GM23338 (cell line): ENCODE data around the gene TFPI2. TPM values are rescaled to one million over a fixed set of nuclear protein-coding genes. Genes with fewer than 3 reads are reported as not detected.

ENCODE experiments used
- ATAC-seq: fragments of 200-7000 bp; cut with Tn5 transposase; 3 replicates; pipeline ENCODE4 v1.9.1; 2020
- DNase-seq: peaks from one replicate; pipeline ENCODE4 v3.0.0-alpha.2; 2015; ENCODE audit warnings: low spot score
- H2AFZ ChIP-seq: fragments of 200-600 bp; sonication (generic); 2 replicates; pipeline ENCODE4 v1.8.0; 2016; ENCODE audit warnings: antibody characterized with exemption, mild to moderate bottlenecking, moderate library complexity
- H3F3A ChIP-seq: fragments of 200-600 bp; sonication (generic); replicated peaks from 2 replicates; pipeline ENCODE4 v1.8.0; 2017; ENCODE audit warnings: antibody characterized with exemption, mixed run types, low read depth
- H3K27ac ChIP-seq: fragments of 200-600 bp; sonication (generic); 2 replicates; pipeline ENCODE4 v1.6.1; 2016; ENCODE audit warnings: low read depth
- H3K27me3 ChIP-seq: fragments of 200-600 bp; sonication (generic); 2 replicates; pipeline ENCODE4 v1.8.0; 2016; ENCODE audit warnings: mild to moderate bottlenecking, mixed run types, moderate library complexity; ENCODE audit not compliant: insufficient read depth
- H3K36me3 ChIP-seq: fragments of 200-600 bp; sonication (generic); 2 replicates; pipeline ENCODE4 v1.8.0; 2016; ENCODE audit warnings: mild to moderate bottlenecking; ENCODE audit not compliant: insufficient read depth
- H3K4me1 ChIP-seq: fragments of 200-600 bp; sonication (generic); 2 replicates; pipeline ENCODE4 v1.8.0; 2016; ENCODE audit warnings: mild to moderate bottlenecking, moderate library complexity; ENCODE audit not compliant: insufficient read depth
- H3K4me2 ChIP-seq: fragments of 200-600 bp; sonication (generic); 2 replicates; pipeline ENCODE4 v1.7.1; 2017; ENCODE audit warnings: mixed run types
- H3K4me3 ChIP-seq: fragments of 200-600 bp; sonication (generic); 2 replicates; pipeline ENCODE4 v1.6.1; 2016; ENCODE audit warnings: mixed run types
- H3K79me2 ChIP-seq: fragments of 200-600 bp; sonication (generic); replicated peaks from 2 replicates; pipeline ENCODE4 v1.8.0; 2017; ENCODE audit warnings: mild to moderate bottlenecking; ENCODE audit not compliant: insufficient read depth
- H3K9me2 ChIP-seq: fragments of 200-600 bp; sonication (generic); 2 replicates; pipeline ENCODE4 v1.8.0; 2017; ENCODE audit not compliant: insufficient read depth
- H4K20me1 ChIP-seq: fragments of 200-600 bp; sonication (generic); replicated peaks from 2 replicates; pipeline ENCODE4 v1.8.0; 2017; ENCODE audit warnings: mild to moderate bottlenecking; ENCODE audit not compliant: insufficient read depth
- H3K27ac Mint-ChIP-seq: 2 replicates; pipeline ENCODE4 v1.8.0; 2020; ENCODE audit warnings: inconsistent platforms, mild to moderate bottlenecking, moderate library complexity, mixed read lengths
- H3K27me3 Mint-ChIP-seq: 3 replicates; pipeline ENCODE4 v1.8.0; 2022; ENCODE audit warnings: low read depth, mild to moderate bottlenecking, moderate library complexity, mixed read lengths, inconsistent platforms; ENCODE audit not compliant: insufficient read depth, poor library complexity
- H3K36me3 Mint-ChIP-seq: 3 replicates; pipeline ENCODE4 v1.8.0; 2021; ENCODE audit warnings: low read depth, mild to moderate bottlenecking, inconsistent platforms, moderate library complexity, mixed read lengths
- H3K4me1 Mint-ChIP-seq: 3 replicates; pipeline ENCODE4 v1.8.0; 2020; ENCODE audit warnings: mild to moderate bottlenecking, inconsistent platforms, mixed read lengths
- H3K4me3 Mint-ChIP-seq: 3 replicates; pipeline ENCODE4 v1.8.0; 2021; ENCODE audit warnings: moderate library complexity, mild to moderate bottlenecking, inconsistent platforms, mixed read lengths
- H3K9me3 Mint-ChIP-seq: 3 replicates; pipeline ENCODE4 v1.8.0; 2020; ENCODE audit warnings: moderate library complexity, mild to moderate bottlenecking, inconsistent platforms, mixed read lengths
- CREB1 ChIP-seq: fragments of 250-450 bp; sonication (Bioruptor Pico); IDR thresholded peaks from 2 replicates; pipeline ENCODE4 v1.5.0; 2020; ENCODE audit warnings: low read depth, mild to moderate bottlenecking, moderate library complexity
- EZH2phosphoT487 ChIP-seq: fragments of 200-600 bp; sonication (generic); IDR thresholded peaks from one replicate; pipeline ENCODE4 v1.8.1; 2018; ENCODE audit warnings: antibody characterized with exemption; ENCODE audit not compliant: unreplicated experiment
- JUNB ChIP-seq: IDR thresholded peaks from one replicate; pipeline ENCODE4 v1.6.1; 2016; ENCODE audit warnings: antibody characterized with exemption; ENCODE audit not compliant: unreplicated experiment
- NANOG ChIP-seq: IDR thresholded peaks from 2 replicates; pipeline ENCODE4 v1.6.1; 2016; ENCODE audit warnings: antibody characterized with exemption, borderline replicate concordance
- REST ChIP-seq: IDR thresholded peaks from one replicate; pipeline ENCODE4 v1.6.1; 2018; ENCODE audit warnings: antibody characterized with exemption; ENCODE audit not compliant: unreplicated experiment
- STAT1 ChIP-seq: IDR thresholded peaks from one replicate; pipeline ENCODE4 v1.6.1; 2016; ENCODE audit warnings: antibody characterized with exemption; ENCODE audit not compliant: unreplicated experiment
- ZNF114 ChIP-seq: fragments of 250-450 bp; sonication (Bioruptor Pico); IDR thresholded peaks from 2 replicates; pipeline ENCODE4 v1.5.0; 2020; ENCODE audit warnings: mild to moderate bottlenecking, moderate library complexity
- ZNF462 ChIP-seq: fragments of 250-450 bp; sonication (Bioruptor Pico); IDR thresholded peaks from 2 replicates; pipeline ENCODE4 v1.5.0; 2020; ENCODE audit warnings: mild to moderate bottlenecking, moderate library complexity
- polyA plus RNA-seq: library from polyadenylated mRNA; unstranded; fragments of >200 nt; fragmentation: Nextera tagmentation; extraction: Ambion mirVana; gene quantifications from 2 replicates; pipeline ENCODE4 v1.2.1, GENCODE V29; 2016
- total RNA-seq: library from RNA; depleted of rRNA; stranded (reverse); fragments of >200 nt; shearing (Covaris generic); gene quantifications from 2 replicates; pipeline ENCODE4 v1.2.3, GENCODE V29; 2014

The TFPI2 gene
- total and polyA plus RNA-seq, 2 experiments from 2014 or later: 13.3 to 18.1 TPM

DNA sequence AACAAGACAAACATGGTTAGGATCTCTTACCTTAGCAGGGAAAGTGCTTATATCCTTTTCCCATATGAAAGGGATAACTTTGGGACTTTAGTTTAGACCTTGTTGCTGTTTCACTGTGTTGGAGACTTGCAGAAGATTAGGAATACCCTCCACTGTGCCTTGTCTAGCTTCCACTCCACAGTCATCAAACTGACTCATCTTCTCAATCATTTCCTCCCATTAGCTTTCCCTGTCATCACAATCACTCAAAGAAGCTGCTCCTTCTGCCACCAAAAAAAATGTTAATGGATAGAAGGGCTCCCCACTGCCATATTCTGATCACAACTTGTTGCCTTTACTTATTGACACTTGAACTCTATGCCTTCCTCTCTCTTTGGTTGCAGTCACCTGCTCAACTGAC lies 47.7 kb upstream of the TFPI2 start (continued):
- no peak for TF ChIP-seq ZNF462 (CRISPR knock-in tag)
- no peak for TF ChIP-seq EZH2phosphoT487

- Mint-ChIP-seq H3K36me3 (no peaks in the 10 kb centered on the region), H3K27me3 (no peaks in the 10 kb centered on the region), H3K9me3 (no peaks in the 10 kb centered on the region; the same call in 2 of the 3 replicates), H3K27ac (no peak overlapping the region), H3K4me3 (no peak overlapping the region), H3K4me1 (no peaks in the 10 kb centered on the region; the same call in 2 of the 3 replicates)
- Histone ChIP-seq H2AFZ (peak overlapping the region; percentile 12; the same call in 1 of the 2 replicates), H4K20me1 (no peaks in the 10 kb centered on the region), H3K4me2 (no peak overlapping the region), H3K36me3 (no peaks in the 10 kb centered on the region), H3K4me1 (no peaks in the 10 kb centered on the region), H3K27ac (no peak overlapping the region), H3K27me3 (no peaks in the 10 kb centered on the region), H3K79me2 (no peaks in the 10 kb centered on the region), H3F3A (no peaks in the 10 kb centered on the region), H3K4me3 (no peak overlapping the region), H3K9me2 (no peaks in the 10 kb centered on the region; the same call in 1 of the 2 replicates)
- DNase-seq (no peak), ATAC-seq (no peak)
- TF ChIP-seq JUNB: no peak
- TF ChIP-seq CREB1 (CRISPR knock-in tag): no peak
- TF ChIP-seq NANOG: no peak
- no peak for TF ChIP-seq STAT1
- TF ChIP-seq REST: no peak
- no peak for TF ChIP-seq ZNF114 (CRISPR knock-in tag)
These were observed 47.3 kb upstream of the TFPI2 start for GRCh38 chr7:93937818-93938217.
